Embryonic facial prominence (tissue), 1 donor: ENCODE data around the gene TSPEAR.

Experiments used
- DNase-seq: peaks from one replicate; pipeline ENCODE4 v3.0.0-alpha.2; 2016; ENCODE audit errors: extremely low spot score

TSPEAR gene

GRCh38 chr21:44450402-44450801, 261.0 kb downstream of the TSPEAR start:
- DNase-seq, result no peak

- DNase-seq, result no peak
Observed at GRCh38 chr21:44449473-44450363, 261.7 kb downstream of the TSPEAR start.

GRCh38 chr21:44448651-44449131, 262.7 kb downstream of the TSPEAR start:
- DNase-seq, result no peak
